HepG2 (cell line): ENCODE results near the gene APRT. TPM values are rescaled to one million over a fixed set of nuclear protein-coding genes. Genes with fewer than 3 reads are reported as not detected.

ENCODE experiments used
- CAMTA2 ChIP-seq: sonication (generic); formaldehyde crosslinking; IDR thresholded peaks from 2 replicates; pipeline ENCODE4 v1.4.0; 2020; ENCODE audit warnings: mild to moderate bottlenecking, missing genetic modification reagents, borderline replicate concordance
- CBX1 ChIP-seq: IDR thresholded peaks from one replicate; pipeline ENCODE4 v1.6.1; 2016; ENCODE audit warnings: antibody characterized with exemption, low read depth
- CCAR2 ChIP-seq: fragments of 200-400 bp; formaldehyde crosslinking; optimal IDR thresholded peaks from 2 replicates; pipeline ENCODE3; 2018; ENCODE audit warnings: low read depth, mild to moderate bottlenecking, low read length, moderate library complexity
- DMAP1 ChIP-seq: IDR thresholded peaks from 2 replicates; pipeline ENCODE4 v1.6.1; 2016
- EHMT2 ChIP-seq: fragments of 200-600 bp; sonication (generic); IDR thresholded peaks from 2 replicates; pipeline ENCODE4 v1.7.0; 2017; ENCODE audit warnings: antibody characterized with exemption, low read depth, low read length, borderline replicate concordance
- ETS1 ChIP-seq: sonication (generic); formaldehyde crosslinking; IDR thresholded peaks from 2 replicates; pipeline ENCODE4 v1.4.0; 2020; ENCODE audit warnings: missing genetic modification reagents
- HNRNPL ChIP-seq: fragments of 200-400 bp; formaldehyde crosslinking; IDR thresholded peaks from 2 replicates; pipeline ENCODE4 v1.6.1; 2017; ENCODE audit warnings: mild to moderate bottlenecking, low read depth, low read length
- IKZF5 ChIP-seq: IDR thresholded peaks from 2 replicates; pipeline ENCODE4 v1.6.1; 2018; ENCODE audit warnings: missing genetic modification reagents, mild to moderate bottlenecking, missing compliant biosample characterization
- KDM2A ChIP-seq: sonication (generic); formaldehyde crosslinking; IDR thresholded peaks from 2 replicates; pipeline ENCODE4 v1.4.0; 2020; ENCODE audit warnings: low read depth, missing genetic modification reagents, borderline replicate concordance
- KLF6 ChIP-seq: IDR thresholded peaks from 2 replicates; pipeline ENCODE4 v1.8.0; 2016; ENCODE audit warnings: missing biosample characterization, missing genetic modification reagents
- MEF2D ChIP-seq: sonication (generic); formaldehyde crosslinking; IDR thresholded peaks from 2 replicates; pipeline ENCODE4 v1.5.1; 2020; ENCODE audit warnings: mild to moderate bottlenecking, missing genetic modification reagents
- MXI1 ChIP-seq: IDR thresholded peaks from 3 replicates; pipeline ENCODE4 v1.6.1; 2012; ENCODE audit warnings: low read depth, low read length, inconsistent platforms, borderline replicate concordance
- NAIF1 ChIP-seq: sonication (generic); formaldehyde crosslinking; IDR thresholded peaks from 2 replicates; pipeline ENCODE4 v1.5.0; 2020; ENCODE audit warnings: mild to moderate bottlenecking, missing genetic modification reagents, borderline replicate concordance
- NCOA1 ChIP-seq: sonication (generic); formaldehyde crosslinking; IDR thresholded peaks from 2 replicates; pipeline ENCODE4 v1.9.0; 2021; ENCODE audit warnings: missing genetic modification reagents
- NFRKB ChIP-seq: fragments of 450-650 bp; IDR thresholded peaks from 2 replicates; pipeline ENCODE4 v1.6.1; 2017
- POLR2A ChIP-seq, 2 experiments: IDR thresholded peaks; 2 replicates each; pipeline ENCODE4 v1.6.1; 2011; ENCODE audit warnings: low read depth in 2 of 2, low read length in 2 of 2, mild to moderate bottlenecking in 1 of 2, moderate library complexity in 1 of 2; ENCODE audit not compliant: insufficient read depth in 1 of 2
- POLR2G ChIP-seq: fragments of 200-400 bp; formaldehyde crosslinking; IDR thresholded peaks from 2 replicates; pipeline ENCODE4 v1.6.1; 2018; ENCODE audit warnings: mild to moderate bottlenecking, low read depth, low read length, moderate library complexity
- PTBP1 ChIP-seq: fragments of 200-400 bp; formaldehyde crosslinking; IDR thresholded peaks from 2 replicates; pipeline ENCODE4 v1.6.1; 2018; ENCODE audit warnings: low read length, low read depth; ENCODE audit not compliant: poor library complexity, severe bottlenecking
- RFX5 ChIP-seq: IDR thresholded peaks from 2 replicates; pipeline ENCODE4 v1.6.1; 2011; ENCODE audit warnings: low read depth, low read length, improper control_type of control experiment
- RXRA ChIP-seq: sonication (generic); formaldehyde crosslinking; IDR thresholded peaks from 2 replicates; pipeline ENCODE4 v1.5.1; 2020; ENCODE audit warnings: missing genetic modification reagents
- ZBTB39 ChIP-seq: sonication (generic); formaldehyde crosslinking; IDR thresholded peaks from 2 replicates; pipeline ENCODE4 v1.5.0; 2020; ENCODE audit warnings: missing genetic modification reagents
- ZBTB7B ChIP-seq: sonication (generic); formaldehyde crosslinking; IDR thresholded peaks from 2 replicates; pipeline ENCODE4 v1.4.0; 2020; ENCODE audit warnings: missing genetic modification reagents
- ZMAT5 ChIP-seq: sonication (generic); formaldehyde crosslinking; IDR thresholded peaks from 2 replicates; pipeline ENCODE4 v1.5.0; 2020; ENCODE audit warnings: mild to moderate bottlenecking, low read depth, missing genetic modification reagents, borderline replicate concordance
- ZNF180 ChIP-seq: sonication (generic); formaldehyde crosslinking; IDR thresholded peaks from 2 replicates; pipeline ENCODE4 v1.4.0; 2020; ENCODE audit warnings: low read depth, missing genetic modification reagents, borderline replicate concordance
- ZNF343 ChIP-seq: sonication (generic); formaldehyde crosslinking; IDR thresholded peaks from 2 replicates; pipeline ENCODE4 v1.4.0; 2020; ENCODE audit warnings: mild to moderate bottlenecking, missing genetic modification reagents
- ZNF446 ChIP-seq: sonication (generic); formaldehyde crosslinking; IDR thresholded peaks from 2 replicates; pipeline ENCODE4 v1.5.0; 2020; ENCODE audit warnings: mild to moderate bottlenecking, missing genetic modification reagents
- ZNF460 ChIP-seq: sonication (generic); formaldehyde crosslinking; IDR thresholded peaks from 2 replicates; pipeline ENCODE4 v1.5.1; 2020; ENCODE audit warnings: missing genetic modification reagents, mild to moderate bottlenecking, borderline replicate concordance
- ZNF782 ChIP-seq: sonication (generic); formaldehyde crosslinking; IDR thresholded peaks from 2 replicates; pipeline ENCODE4 v1.4.0; 2020; ENCODE audit warnings: missing genetic modification reagents, mild to moderate bottlenecking, borderline replicate concordance
- polyA plus RNA-seq, 8 experiments: library from polyadenylated mRNA; depleted of rRNA in 3 of 8; stranded (reverse) in 7 of 8; unstranded in 1 of 8; fragments of >200 nt; fragmentation: Illumina TruSeq in 4 of 8; extraction: Trizol in 4 of 8; gene quantifications; 2 replicates each; pipeline versions ENCODE4 v1.2.1 to v1.2.3, GENCODE V29; 2011 to 2016; ENCODE audit warnings: low read depth in 4 of 8, missing spikeins in 1 of 8, mixed read lengths in 1 of 8; ENCODE audit not compliant: insufficient read depth in 1 of 8
- total RNA-seq, 5 experiments: library from RNA; depleted of rRNA; stranded (reverse); fragments of >200 nt; fragmentation: Illumina TruSeq; extraction: Trizol; gene quantifications; 2 replicates each; pipeline ENCODE4 v1.2.3, GENCODE V29; 2016; ENCODE audit warnings: low read depth in 1 of 5

APRT gene
- total and polyA plus RNA-seq, 2 of the 13 experiments (the other 11 are each of a cell fraction or from before 2014, with no cell fraction given) = 155 to 242 TPM

- TF ChIP-seq RXRA (CRISPR knock-in tag) (peak; percentile 98), ZNF446 (CRISPR knock-in tag) (no peak), CAMTA2 (CRISPR knock-in tag) (no peak), ZNF460 (no peak), DMAP1 (CRISPR knock-in tag) (peak; percentile 86), ZNF180 (CRISPR knock-in tag) (no peak), POLR2A (IDR thresholded peaks at IDR 0.05; ENCODE audit: insufficient read depth in 1 of 2, low read depth in 2 of 2, low read length in 2 of 2) (no peak), KDM2A (CRISPR knock-in tag) (peak; percentile 74), ZBTB7B (CRISPR knock-in tag) (peak; percentile 96), RFX5 (no peak), CCAR2 (peak; percentile 53), POLR2G (no peak), HNRNPL (no peak), IKZF5 (CRISPR knock-in tag) (peak; percentile 77), ZNF782 (CRISPR knock-in tag) (no peak; the same call in 1 of the 2 replicates), MXI1 (peak; percentile 89; the same call in 2 of the 3 replicates), MEF2D (CRISPR knock-in tag) (peak; percentile 90), KLF6 (peak; percentile 79), ZNF343 (CRISPR knock-in tag) (no peak), EHMT2 (no peak), CBX1 (no peak), NAIF1 (CRISPR knock-in tag) (no peak), PTBP1 (no peak), ZBTB39 (no peak), ZMAT5 (CRISPR knock-in tag) (no peak), NFRKB (no peak), NCOA1 (no peak), ETS1 (CRISPR knock-in tag) (no peak)
These were observed 48.1 kb downstream of the APRT start (continued) for GRCh38 chr16:88763502-88764053.
